Activated CD8-positive, alpha-beta memory T cell treated with anti-CD3 and anti-CD28 coated beads, Interleukin-2, amount 50 U/mL, for 4 hours (primary cell): ENCODE data around the gene EXD1.
"Not testable (repeated sequence)": the region's sequence is repeated elsewhere in the genome, so short reads cannot be mapped to it uniquely, and the experiment has no call there.

Experiments used
- DNase-seq: peaks from one replicate; pipeline ENCODE4 v3.0.0-alpha.2; 2020

The EXD1 gene

GRCh38 chr15:41135580-41135979 lies 95.0 kb downstream of the EXD1 start:
- DNase-seq, result not testable (repeated sequence)

- DNase-seq, result no peak
These were observed 97.1 kb downstream of the EXD1 start for GRCh38 chr15:41133454-41133853.
